Neuron (in vitro differentiated cells): ENCODE results near the gene KLHL13.

Experiments used
- H2AFZ ChIP-seq: one replicate; pipeline ENCODE4 v1.6.1; 2013; ENCODE audit warnings: low read depth, mild to moderate bottlenecking, inconsistent platforms, low read length, moderate library complexity
- H3K27me3 ChIP-seq: one replicate; pipeline ENCODE4 v1.6.1; 2013; ENCODE audit warnings: low read length; ENCODE audit not compliant: insufficient read depth
- H3K36me3 ChIP-seq: one replicate; pipeline ENCODE4 v1.6.1; 2013; ENCODE audit warnings: low read length; ENCODE audit not compliant: insufficient read depth
- H3K4me1 ChIP-seq: one replicate; pipeline ENCODE4 v1.6.1; 2013; ENCODE audit warnings: low read length; ENCODE audit not compliant: insufficient read depth
- H3K4me3 ChIP-seq: 2 replicates; pipeline ENCODE4 v1.5.1; 2013; ENCODE audit warnings: mild to moderate bottlenecking, low read length, moderate library complexity
- H3K9me3 ChIP-seq: one replicate; pipeline ENCODE4 v1.6.1; 2013; ENCODE audit warnings: low read length

KLHL13 gene

GRCh38 chrX:117996918-117997480 lies 119.6 kb downstream of the KLHL13 start:
- no peaks in the 10 kb centered on the region for H3K4me1 ChIP-seq
- no peak overlapping the region for H3K4me3 ChIP-seq
- no peaks in the 10 kb centered on the region for H3K27me3 ChIP-seq
- H2AFZ ChIP-seq, result no peak overlapping the region
- no peaks in the 10 kb centered on the region for H3K36me3 ChIP-seq
- no peaks in the 10 kb centered on the region for H3K9me3 ChIP-seq

GRCh38 chrX:117996408-117996807 lies 120.2 kb downstream of the KLHL13 start:
- Histone ChIP-seq H3K4me1 (no peaks in the 10 kb centered on the region), H3K4me3 (no peak overlapping the region), H3K27me3 (no peaks in the 10 kb centered on the region), H2AFZ (no peak overlapping the region), H3K36me3 (no peaks in the 10 kb centered on the region), H3K9me3 (no peaks in the 10 kb centered on the region)

GRCh38 chrX:117995378-117995777 lies 121.2 kb downstream of the KLHL13 start:
- Histone ChIP-seq H3K4me1 (no peaks in the 10 kb centered on the region), H3K4me3 (no peak overlapping the region), H3K9me3 (no peaks in the 10 kb centered on the region)

GRCh38 chrX:117992192-117992723 lies 124.4 kb downstream of the KLHL13 start:
- H3K4me1 ChIP-seq, result no peaks in the 10 kb centered on the region
- H3K36me3 ChIP-seq, result no peaks in the 10 kb centered on the region

More at GRCh38 chrX:117995378-117995777, 121.2 kb downstream of the KLHL13 start:
- H3K27me3 ChIP-seq, result no peaks in the 10 kb centered on the region
- H3K36me3 ChIP-seq, result no peaks in the 10 kb centered on the region
- H2AFZ ChIP-seq, result no peak overlapping the region

GRCh38 chrX:117990438-117990837 lies 126.2 kb downstream of the KLHL13 start:
- H3K36me3 ChIP-seq, result no peaks in the 10 kb centered on the region
- H3K27me3 ChIP-seq, result no peaks in the 10 kb centered on the region
- no peak overlapping the region for H3K4me3 ChIP-seq
- H3K9me3 ChIP-seq, result no peaks in the 10 kb centered on the region
- H2AFZ ChIP-seq, result no peak overlapping the region
- H3K4me1 ChIP-seq, result no peaks in the 10 kb centered on the region

More at GRCh38 chrX:117992192-117992723, 124.4 kb downstream of the KLHL13 start:
- Histone ChIP-seq H3K9me3 (no peaks in the 10 kb centered on the region), H2AFZ (no peak overlapping the region), H3K4me3 (no peak overlapping the region), H3K27me3 (no peaks in the 10 kb centered on the region)

- H3K4me3 ChIP-seq, result no peak overlapping the region
These were observed 127.1 kb downstream of the KLHL13 start for GRCh38 chrX:117989512-117989911.

GRCh38 chrX:117987373-117987772 lies 129.2 kb downstream of the KLHL13 start:
- no peaks in the 10 kb centered on the region for H3K9me3 ChIP-seq

More at GRCh38 chrX:117989512-117989911, 127.1 kb downstream of the KLHL13 start:
- H3K9me3 ChIP-seq, result no peaks in the 10 kb centered on the region
- H3K36me3 ChIP-seq, result no peaks in the 10 kb centered on the region
- no peaks in the 10 kb centered on the region for H3K27me3 ChIP-seq
- H2AFZ ChIP-seq, result no peak overlapping the region
- H3K4me1 ChIP-seq, result no peaks in the 10 kb centered on the region

GRCh38 chrX:117985241-117985640 lies 131.4 kb downstream of the KLHL13 start:
- no peak overlapping the region for H2AFZ ChIP-seq

More at GRCh38 chrX:117987373-117987772, 129.2 kb downstream of the KLHL13 start:
- H3K4me3 ChIP-seq, result no peak overlapping the region
- no peaks in the 10 kb centered on the region for H3K27me3 ChIP-seq
- H3K4me1 ChIP-seq, result no peaks in the 10 kb centered on the region
- H3K36me3 ChIP-seq, result no peaks in the 10 kb centered on the region
- H2AFZ ChIP-seq, result no peak overlapping the region

GRCh38 chrX:117982694-117983392 lies 133.8 kb downstream of the KLHL13 start:
- H2AFZ ChIP-seq, result no peak overlapping the region
- H3K9me3 ChIP-seq, result no peaks in the 10 kb centered on the region
- no peaks in the 10 kb centered on the region for H3K36me3 ChIP-seq
- H3K4me3 ChIP-seq, result no peak overlapping the region
- no peaks in the 10 kb centered on the region for H3K27me3 ChIP-seq
- no peaks in the 10 kb centered on the region for H3K4me1 ChIP-seq

More at GRCh38 chrX:117985241-117985640, 131.4 kb downstream of the KLHL13 start:
- H3K9me3 ChIP-seq, result no peaks in the 10 kb centered on the region
- H3K36me3 ChIP-seq, result no peaks in the 10 kb centered on the region
- no peaks in the 10 kb centered on the region for H3K27me3 ChIP-seq
- H3K4me3 ChIP-seq, result no peak overlapping the region
- H3K4me1 ChIP-seq, result no peaks in the 10 kb centered on the region

- Histone ChIP-seq H3K4me3 (no peak overlapping the region), H3K27me3 (peaks cover 7% of the 10 kb centered on the region), H3K9me3 (no peaks in the 10 kb centered on the region), H2AFZ (no peak overlapping the region), H3K4me1 (no peaks in the 10 kb centered on the region), H3K36me3 (no peaks in the 10 kb centered on the region)
These were observed 138.2 kb downstream of the KLHL13 start for GRCh38 chrX:117978402-117978801.

- Histone ChIP-seq H3K36me3 (no peaks in the 10 kb centered on the region), H2AFZ (no peak overlapping the region), H3K4me3 (no peak overlapping the region), H3K4me1 (no peaks in the 10 kb centered on the region), H3K27me3 (peaks cover 9% of the 10 kb centered on the region), H3K9me3 (no peaks in the 10 kb centered on the region)
These were observed 139.1 kb downstream of the KLHL13 start for GRCh38 chrX:117977526-117977925.

GRCh38 chrX:117973110-117973807 lies 143.4 kb downstream of the KLHL13 start:
- Histone ChIP-seq H2AFZ (no peak overlapping the region), H3K4me3 (no peak overlapping the region), H3K27me3 (peaks cover 9% of the 10 kb centered on the region)

GRCh38 chrX:117972711-117973109 lies 143.9 kb downstream of the KLHL13 start:
- no peaks in the 10 kb centered on the region for H3K4me1 ChIP-seq
- no peak overlapping the region for H3K4me3 ChIP-seq
- H3K36me3 ChIP-seq, result no peaks in the 10 kb centered on the region
- peaks cover 9% of the 10 kb centered on the region for H3K27me3 ChIP-seq
- no peak overlapping the region for H2AFZ ChIP-seq
- H3K9me3 ChIP-seq, result no peaks in the 10 kb centered on the region

More at GRCh38 chrX:117973110-117973807, 143.4 kb downstream of the KLHL13 start:
- no peaks in the 10 kb centered on the region for H3K9me3 ChIP-seq
- no peaks in the 10 kb centered on the region for H3K4me1 ChIP-seq
- H3K36me3 ChIP-seq, result no peaks in the 10 kb centered on the region
